Right atrium auricular region (tissue), 2 donors: ENCODE measurements around the gene NCKAP5. TPM values are rescaled to one million over a fixed set of nuclear protein-coding genes. Genes with fewer than 3 reads are reported as not detected.

Source experiments
- DNase-seq: peaks from one replicate; pipeline ENCODE4 v3.0.0-alpha.2; 2019; ENCODE audit warnings: low spot score
- H3K27ac ChIP-seq, 2 donors: fragments of 200-600 bp; sonication (generic); 1 replicate in 1 of 2; 2 replicates in 1 of 2; pipeline ENCODE4 v1.5.1; 2016 to 2019
- H3K27me3 ChIP-seq, 2 donors: fragments of 200-600 bp; sonication (generic); one replicate each; pipeline versions ENCODE4 v1.5.1 to v1.6.0; 2017 to 2019
- H3K36me3 ChIP-seq: fragments of 200-600 bp; sonication (generic); one replicate; pipeline ENCODE4 v1.5.1; 2016
- H3K4me1 ChIP-seq, 2 donors: fragments of 200-600 bp; sonication (generic); one replicate each; pipeline versions ENCODE4 v1.5.1 to v1.6.0; 2017 to 2019
- H3K4me3 ChIP-seq, 2 donors: fragments of 200-600 bp; sonication (generic); 1 replicate in 1 of 2; 2 replicates in 1 of 2; pipeline ENCODE4 v1.5.1; 2017 to 2019; ENCODE audit warnings: mild to moderate bottlenecking in 1 of 2, moderate library complexity in 1 of 2
- H3K9me3 ChIP-seq, 2 donors: fragments of 200-600 bp; sonication (generic); one replicate each; pipeline ENCODE4 v1.5.1; 2019
- total RNA-seq, 2 donors: library from RNA; depleted of rRNA; stranded (reverse); fragments of >200 nt; gene quantifications; one replicate each; pipeline ENCODE4 v1.1.0, GENCODE V29; 2016
- TF ChIP-seq, protein P1 (sequence below), 2 donors: fragments of 200-600 bp; sonication (generic); IDR thresholded peaks; one replicate each; pipeline ENCODE4 v1.5.1; 2019; ENCODE audit warnings: antibody characterized with exemption in 2 of 2

NCKAP5 gene
- total RNA-seq, 2 donors from 2014 or later = 3.6 to 5.4 TPM

DNA sequence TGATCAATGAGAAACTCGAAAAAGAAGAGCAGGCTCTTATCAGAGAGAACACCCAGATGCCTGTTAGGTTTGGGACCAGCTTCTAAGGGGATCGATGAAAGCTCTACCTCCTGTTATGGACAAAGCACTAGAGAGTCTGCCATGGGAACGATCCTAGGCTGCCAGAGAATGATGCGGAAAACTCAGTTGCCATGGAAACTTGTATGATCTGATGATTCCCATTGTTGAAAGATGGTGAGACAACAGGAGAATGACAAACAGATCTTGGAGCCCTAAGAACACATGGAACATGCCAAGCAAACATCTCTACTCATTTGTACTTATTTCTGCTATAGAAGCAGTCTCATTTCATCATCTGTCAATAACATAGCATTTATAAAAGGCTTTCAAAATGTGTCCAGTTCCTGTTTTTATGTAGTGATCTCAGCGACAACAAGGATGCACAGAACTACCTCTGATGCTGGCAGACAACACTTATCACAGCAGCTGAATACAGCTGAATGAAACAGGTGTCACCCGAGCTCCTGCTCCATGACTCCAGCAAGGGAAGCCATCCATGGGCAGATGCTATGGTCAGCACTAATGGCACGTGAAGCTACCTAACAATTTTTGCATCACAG lies 59.6 kb downstream of the NCKAP5 start:
- H3K36me3 ChIP-seq = no peaks in the 10 kb centered on the region

DNA sequence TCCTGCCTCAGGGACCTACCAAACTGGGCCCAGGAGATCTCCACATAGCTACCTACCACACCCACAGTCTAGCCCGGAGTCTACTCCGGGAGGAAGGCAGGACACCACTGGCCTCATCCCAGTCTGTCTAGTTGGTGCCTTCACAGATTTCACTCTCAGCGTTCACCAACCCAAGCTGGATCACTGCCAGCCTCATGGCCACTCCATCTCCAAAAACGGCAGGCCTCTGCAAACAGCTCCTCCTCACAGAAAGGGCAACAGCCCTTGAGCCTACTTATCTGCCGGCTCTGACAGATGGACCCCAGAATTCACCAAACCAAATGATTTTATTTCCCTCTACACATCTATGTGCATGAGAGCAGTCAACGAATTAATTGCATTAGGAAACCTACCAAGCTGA lies 61.3 kb downstream of the NCKAP5 start:
- Histone ChIP-seq H3K4me3 (no peak overlapping the region), H3K9me3 (no peaks in the 10 kb centered on the region), H3K27ac (no peak overlapping the region), H3K27me3 (no peaks in the 10 kb centered on the region), H3K4me1 (peaks cover 0 to 10% of the 10 kb centered on the region in 2 donors), H3K36me3 (no peaks in the 10 kb centered on the region)
- no peak for DNase-seq
- TF ChIP-seq, protein P1, sequence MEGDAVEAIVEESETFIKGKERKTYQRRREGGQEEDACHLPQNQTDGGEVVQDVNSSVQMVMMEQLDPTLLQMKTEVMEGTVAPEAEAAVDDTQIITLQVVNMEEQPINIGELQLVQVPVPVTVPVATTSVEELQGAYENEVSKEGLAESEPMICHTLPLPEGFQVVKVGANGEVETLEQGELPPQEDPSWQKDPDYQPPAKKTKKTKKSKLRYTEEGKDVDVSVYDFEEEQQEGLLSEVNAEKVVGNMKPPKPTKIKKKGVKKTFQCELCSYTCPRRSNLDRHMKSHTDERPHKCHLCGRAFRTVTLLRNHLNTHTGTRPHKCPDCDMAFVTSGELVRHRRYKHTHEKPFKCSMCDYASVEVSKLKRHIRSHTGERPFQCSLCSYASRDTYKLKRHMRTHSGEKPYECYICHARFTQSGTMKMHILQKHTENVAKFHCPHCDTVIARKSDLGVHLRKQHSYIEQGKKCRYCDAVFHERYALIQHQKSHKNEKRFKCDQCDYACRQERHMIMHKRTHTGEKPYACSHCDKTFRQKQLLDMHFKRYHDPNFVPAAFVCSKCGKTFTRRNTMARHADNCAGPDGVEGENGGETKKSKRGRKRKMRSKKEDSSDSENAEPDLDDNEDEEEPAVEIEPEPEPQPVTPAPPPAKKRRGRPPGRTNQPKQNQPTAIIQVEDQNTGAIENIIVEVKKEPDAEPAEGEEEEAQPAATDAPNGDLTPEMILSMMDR (IDR thresholded peaks at IDR 0.05) = no peak

More for the DNA sequence above, 59.6 kb downstream of the NCKAP5 start:
- Histone ChIP-seq H3K27me3 (no peaks in the 10 kb centered on the region), H3K9me3 (no peaks in the 10 kb centered on the region), H3K27ac (no peak overlapping the region), H3K4me3 (no peak overlapping the region), H3K4me1 (peaks cover 0 to 10% of the 10 kb centered on the region in 2 donors)
- no peak for DNase-seq
- TF ChIP-seq, protein P1 (IDR thresholded peaks at IDR 0.05) = no peak

DNA sequence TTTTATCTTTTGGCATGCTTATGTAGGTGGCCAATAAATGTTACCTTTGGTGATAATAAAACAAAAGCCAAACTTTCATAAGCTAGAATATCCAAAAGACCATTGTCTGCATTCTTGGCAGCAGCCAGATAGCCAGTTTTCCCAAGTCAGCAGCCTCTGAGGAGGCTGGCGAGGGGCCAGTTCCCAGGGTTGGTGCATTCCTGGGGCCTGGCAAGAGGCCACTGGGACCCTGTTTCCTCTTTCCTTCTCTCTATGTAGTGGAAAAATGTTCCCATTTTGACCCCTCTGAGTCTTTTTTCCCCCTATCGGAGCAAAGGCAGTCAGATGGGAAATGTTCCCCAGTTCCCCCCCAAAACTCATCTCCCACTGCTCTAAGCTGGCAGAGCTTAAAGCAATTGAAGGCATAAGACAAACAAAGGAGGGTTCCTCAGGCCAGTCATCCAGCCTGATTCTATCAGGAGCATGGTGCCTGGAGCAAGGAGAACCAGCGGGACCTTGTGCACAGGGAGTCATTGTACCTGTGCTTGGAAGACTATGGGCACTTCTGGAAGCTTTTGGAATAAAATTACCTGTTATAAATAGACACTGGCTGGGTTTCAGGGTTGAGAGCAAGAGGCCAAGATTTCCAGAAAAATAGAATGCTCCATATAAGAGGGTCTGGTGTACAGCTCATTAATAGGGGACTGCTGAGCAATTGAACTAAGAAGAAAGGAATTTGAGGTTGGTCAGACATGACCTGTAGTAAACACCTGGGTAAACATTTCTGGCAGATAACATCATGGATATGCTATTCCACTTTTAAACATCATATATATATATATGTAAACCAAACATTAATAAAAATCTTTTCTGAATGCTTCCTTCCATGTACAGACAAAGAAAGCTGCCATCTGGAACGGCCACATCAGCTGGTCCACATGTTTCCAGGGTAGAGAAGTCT lies 63.4 kb downstream of the NCKAP5 start:
- H3K4me3 ChIP-seq = no peak overlapping the region
- no peaks in the 10 kb centered on the region for H3K27me3 ChIP-seq
- H3K36me3 ChIP-seq = no peaks in the 10 kb centered on the region
- H3K4me1 ChIP-seq = peaks cover 0 to 10% of the 10 kb centered on the region in 2 donors
- no peak overlapping the region for H3K27ac ChIP-seq
- TF ChIP-seq, protein P1 (IDR thresholded peaks at IDR 0.05) = no peak
- no peak for DNase-seq
- no peaks in the 10 kb centered on the region for H3K9me3 ChIP-seq

DNA sequence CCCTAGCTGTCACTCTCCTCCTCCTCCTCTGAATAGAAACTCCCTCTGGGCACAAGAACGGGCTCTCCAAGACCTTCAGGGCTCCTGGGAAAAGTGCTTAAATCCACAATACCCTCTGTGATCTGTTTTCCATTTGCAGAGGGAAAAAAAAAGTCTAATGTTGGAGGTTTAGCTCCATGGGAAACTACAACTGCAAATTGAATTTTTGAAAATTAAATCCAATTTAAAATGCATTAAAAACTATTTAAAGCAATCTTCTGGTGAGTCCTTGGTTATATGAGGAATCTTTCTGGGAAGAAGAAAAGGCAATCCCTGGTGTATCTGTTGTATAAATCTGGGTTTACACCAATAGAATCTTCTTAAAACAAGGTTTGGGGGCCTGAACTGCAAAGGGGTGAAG lies 64.3 kb downstream of the NCKAP5 start:
- TF ChIP-seq, protein P1 (IDR thresholded peaks at IDR 0.05) = no peak
- H3K9me3 ChIP-seq = no peaks in the 10 kb centered on the region
- no peak overlapping the region for H3K27ac ChIP-seq
- H3K36me3 ChIP-seq = no peaks in the 10 kb centered on the region
- H3K4me3 ChIP-seq = no peak overlapping the region
- H3K27me3 ChIP-seq = no peaks in the 10 kb centered on the region
- peaks cover 0 to 10% of the 10 kb centered on the region in 2 donors for H3K4me1 ChIP-seq
- DNase-seq = no peak

DNA sequence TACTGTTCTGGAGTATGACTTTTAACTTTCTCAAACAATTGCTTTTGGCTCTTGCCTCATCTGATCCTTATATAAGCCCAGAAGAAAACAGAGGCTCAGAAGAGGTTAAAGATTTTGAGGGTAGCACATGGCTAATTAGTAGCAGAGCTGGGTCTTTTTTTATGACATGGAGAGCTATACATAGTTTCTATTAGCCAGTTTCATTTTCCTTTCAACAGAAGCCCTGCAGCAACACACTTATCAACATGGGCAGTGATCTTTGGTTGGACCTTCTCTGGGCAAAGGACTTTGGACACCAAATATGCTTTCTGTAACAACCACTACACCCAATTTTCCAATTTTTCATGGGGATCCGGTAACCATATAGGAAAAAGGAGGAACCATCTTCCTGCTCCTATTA lies 64.9 kb downstream of the NCKAP5 start:
- Histone ChIP-seq H3K4me3 (no peak overlapping the region), H3K9me3 (no peaks in the 10 kb centered on the region), H3K4me1 (peaks cover 0 to 10% of the 10 kb centered on the region in 2 donors), H3K36me3 (no peaks in the 10 kb centered on the region), H3K27me3 (no peaks in the 10 kb centered on the region), H3K27ac (no peak overlapping the region)
- TF ChIP-seq, protein P1 (IDR thresholded peaks at IDR 0.05) = no peak
- DNase-seq = no peak
